H1 (cell line): Measurements from ENCODE around the gene CCSER2.
"Not testable (repeated sequence)": the region's sequence is repeated elsewhere in the genome, so short reads cannot be mapped to it uniquely, and the experiment has no call there.

Experiments
- SUZ12 ChIP-seq: fragments of 200-600 bp; sonication (generic); IDR thresholded peaks from 2 replicates; pipeline ENCODE4 v1.6.1; 2012; ENCODE audit warnings: mild to moderate bottlenecking, inconsistent platforms, low read length, moderate library complexity, mixed read lengths
- TF ChIP-seq, protein P1 (sequence below), 3 experiments: IDR thresholded peaks; 1 replicate in 2 of 3; 2 replicates in 1 of 3; pipeline versions ENCODE4 v1.5.1 to v1.6.1; 2011; ENCODE audit warnings: low read length in 3 of 3, mild to moderate bottlenecking in 3 of 3, inconsistent platforms in 2 of 3, low read depth in 1 of 3, moderate library complexity in 1 of 3; ENCODE audit not compliant: insufficient read depth in 1 of 3; ENCODE audit errors: control extremely low read depth in 1 of 3

DNA sequence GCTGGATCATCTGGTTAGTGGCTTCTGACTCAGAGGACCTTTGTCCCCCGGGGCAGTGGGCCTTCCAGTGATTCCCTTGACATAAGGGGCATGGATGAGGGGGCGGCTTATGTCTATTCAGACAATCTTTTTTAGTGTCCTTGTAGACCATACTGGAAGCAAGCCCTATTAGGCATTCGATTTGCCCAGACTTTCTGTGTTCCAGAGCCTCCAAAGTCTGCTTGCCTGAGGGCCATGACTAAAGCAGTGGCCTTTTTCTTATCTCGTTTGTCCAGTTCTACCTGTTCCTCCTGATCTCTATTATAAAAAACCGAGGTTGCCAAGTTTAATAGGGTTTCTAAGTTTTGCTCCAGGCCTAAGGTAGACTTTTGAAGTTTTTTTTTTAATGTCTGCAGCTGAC is 199.0 kb downstream of the CCSER2 start:
- not testable (repeated sequence) for TF ChIP-seq SUZ12
- TF ChIP-seq, protein P1, sequence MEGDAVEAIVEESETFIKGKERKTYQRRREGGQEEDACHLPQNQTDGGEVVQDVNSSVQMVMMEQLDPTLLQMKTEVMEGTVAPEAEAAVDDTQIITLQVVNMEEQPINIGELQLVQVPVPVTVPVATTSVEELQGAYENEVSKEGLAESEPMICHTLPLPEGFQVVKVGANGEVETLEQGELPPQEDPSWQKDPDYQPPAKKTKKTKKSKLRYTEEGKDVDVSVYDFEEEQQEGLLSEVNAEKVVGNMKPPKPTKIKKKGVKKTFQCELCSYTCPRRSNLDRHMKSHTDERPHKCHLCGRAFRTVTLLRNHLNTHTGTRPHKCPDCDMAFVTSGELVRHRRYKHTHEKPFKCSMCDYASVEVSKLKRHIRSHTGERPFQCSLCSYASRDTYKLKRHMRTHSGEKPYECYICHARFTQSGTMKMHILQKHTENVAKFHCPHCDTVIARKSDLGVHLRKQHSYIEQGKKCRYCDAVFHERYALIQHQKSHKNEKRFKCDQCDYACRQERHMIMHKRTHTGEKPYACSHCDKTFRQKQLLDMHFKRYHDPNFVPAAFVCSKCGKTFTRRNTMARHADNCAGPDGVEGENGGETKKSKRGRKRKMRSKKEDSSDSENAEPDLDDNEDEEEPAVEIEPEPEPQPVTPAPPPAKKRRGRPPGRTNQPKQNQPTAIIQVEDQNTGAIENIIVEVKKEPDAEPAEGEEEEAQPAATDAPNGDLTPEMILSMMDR (IDR thresholded peaks at IDR 0.05; ENCODE audit: control extremely low read depth in 1 of 3, insufficient read depth in 1 of 3, low read depth in 1 of 3, low read length in 3 of 3) = not testable (repeated sequence)
